ENCODE measurements around the gene PTPRE.

DNA sequence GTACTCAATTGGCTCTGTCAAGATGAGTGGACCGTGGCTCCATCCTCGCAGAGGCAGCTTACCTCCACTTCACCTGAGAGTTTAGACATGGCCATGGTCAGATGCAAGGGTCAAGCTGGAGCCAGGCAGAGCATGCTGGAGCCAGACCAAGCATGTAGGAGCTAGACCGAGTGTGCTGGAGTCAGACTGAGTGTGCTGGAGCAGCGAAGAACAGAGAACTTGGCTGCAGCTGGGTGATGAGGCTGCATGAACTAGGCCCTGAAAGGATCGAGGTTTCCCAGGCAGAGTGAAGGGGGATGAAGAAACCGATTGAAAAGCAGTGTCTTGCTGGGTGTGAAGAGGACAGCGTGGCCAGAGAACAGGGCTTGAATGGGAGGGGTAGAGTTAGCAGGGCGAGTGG, 133.2 kb downstream of the PTPRE start:
- TF ChIP-seq, protein P1, sequence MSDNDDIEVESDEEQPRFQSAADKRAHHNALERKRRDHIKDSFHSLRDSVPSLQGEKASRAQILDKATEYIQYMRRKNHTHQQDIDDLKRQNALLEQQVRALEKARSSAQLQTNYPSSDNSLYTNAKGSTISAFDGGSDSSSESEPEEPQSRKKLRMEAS (IDR thresholded peaks at IDR 0.05; ENCODE audit: low read depth), result no peak
- TF ChIP-seq, protein P2, sequence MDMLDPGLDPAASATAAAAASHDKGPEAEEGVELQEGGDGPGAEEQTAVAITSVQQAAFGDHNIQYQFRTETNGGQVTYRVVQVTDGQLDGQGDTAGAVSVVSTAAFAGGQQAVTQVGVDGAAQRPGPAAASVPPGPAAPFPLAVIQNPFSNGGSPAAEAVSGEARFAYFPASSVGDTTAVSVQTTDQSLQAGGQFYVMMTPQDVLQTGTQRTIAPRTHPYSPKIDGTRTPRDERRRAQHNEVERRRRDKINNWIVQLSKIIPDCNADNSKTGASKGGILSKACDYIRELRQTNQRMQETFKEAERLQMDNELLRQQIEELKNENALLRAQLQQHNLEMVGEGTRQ (IDR thresholded peaks at IDR 0.05; ENCODE audit: borderline replicate concordance, low read depth, low read length), result no peak
- TF ChIP-seq EP300 (IDR thresholded peaks at IDR 0.05; ENCODE audit: borderline replicate concordance in 1 of 2, low read depth in 1 of 2, low read length in 1 of 2) (no peak), RFX5 (IDR thresholded peaks at IDR 0.05; ENCODE audit: low read length) (no peak), MXI1 (IDR thresholded peaks at IDR 0.05; ENCODE audit: low read depth, low read length) (no peak), POLR2AphosphoS5 (IDR thresholded peaks at IDR 0.05; ENCODE audit: low read depth, low read length) (no peak)
- TF ChIP-seq, protein P3, sequence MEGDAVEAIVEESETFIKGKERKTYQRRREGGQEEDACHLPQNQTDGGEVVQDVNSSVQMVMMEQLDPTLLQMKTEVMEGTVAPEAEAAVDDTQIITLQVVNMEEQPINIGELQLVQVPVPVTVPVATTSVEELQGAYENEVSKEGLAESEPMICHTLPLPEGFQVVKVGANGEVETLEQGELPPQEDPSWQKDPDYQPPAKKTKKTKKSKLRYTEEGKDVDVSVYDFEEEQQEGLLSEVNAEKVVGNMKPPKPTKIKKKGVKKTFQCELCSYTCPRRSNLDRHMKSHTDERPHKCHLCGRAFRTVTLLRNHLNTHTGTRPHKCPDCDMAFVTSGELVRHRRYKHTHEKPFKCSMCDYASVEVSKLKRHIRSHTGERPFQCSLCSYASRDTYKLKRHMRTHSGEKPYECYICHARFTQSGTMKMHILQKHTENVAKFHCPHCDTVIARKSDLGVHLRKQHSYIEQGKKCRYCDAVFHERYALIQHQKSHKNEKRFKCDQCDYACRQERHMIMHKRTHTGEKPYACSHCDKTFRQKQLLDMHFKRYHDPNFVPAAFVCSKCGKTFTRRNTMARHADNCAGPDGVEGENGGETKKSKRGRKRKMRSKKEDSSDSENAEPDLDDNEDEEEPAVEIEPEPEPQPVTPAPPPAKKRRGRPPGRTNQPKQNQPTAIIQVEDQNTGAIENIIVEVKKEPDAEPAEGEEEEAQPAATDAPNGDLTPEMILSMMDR (IDR thresholded peaks at IDR 0.05), result no peak
